Liver (tissue), 9 donors: ENCODE measurements around the gene SYNC. TPM values are rescaled to one million over a fixed set of nuclear protein-coding genes. Genes with fewer than 3 reads are reported as not detected.

Source experiments
- DNase-seq: peaks from one replicate; pipeline ENCODE4 v3.0.0-alpha.2; 2017; ENCODE audit warnings: low spot score
- H3K27ac ChIP-seq, 2 donors: one replicate each; pipeline ENCODE4 v1.7.0; 2013; ENCODE audit warnings: inconsistent platforms in 2 of 2, low read length in 2 of 2, control low read depth in 1 of 2, low read depth in 1 of 2, mild to moderate bottlenecking in 1 of 2
- H3K27me3 ChIP-seq, 4 donors: one replicate each; pipeline versions ENCODE4 v1.6.1 to v1.7.0; 2013; ENCODE audit warnings: low read length in 3 of 4, inconsistent platforms in 1 of 4, mild to moderate bottlenecking in 1 of 4, moderate library complexity in 1 of 4; ENCODE audit not compliant: control insufficient read depth in 4 of 4, insufficient read depth in 4 of 4
- H3K36me3 ChIP-seq, 4 donors: one replicate each; pipeline versions ENCODE4 v1.6.1 to v1.7.0; 2013; ENCODE audit warnings: low read length in 3 of 4, mild to moderate bottlenecking in 3 of 4, low read depth in 1 of 4, moderate library complexity in 1 of 4; ENCODE audit not compliant: control insufficient read depth in 4 of 4, insufficient read depth in 3 of 4
- H3K4me1 ChIP-seq, 4 donors: one replicate each; pipeline versions ENCODE4 v1.6.1 to v1.7.0; 2013; ENCODE audit warnings: low read length in 3 of 4, mild to moderate bottlenecking in 3 of 4, moderate library complexity in 1 of 4; ENCODE audit not compliant: control insufficient read depth in 4 of 4, insufficient read depth in 4 of 4
- H3K4me3 ChIP-seq, 3 donors: one replicate each; pipeline versions ENCODE4 v1.6.1 to v1.7.0; 2013; ENCODE audit warnings: low read length in 3 of 3, control low read depth in 1 of 3, low read depth in 1 of 3, mild to moderate bottlenecking in 1 of 3
- H3K9ac ChIP-seq, 2 donors: one replicate each; pipeline ENCODE4 v1.7.0; 2013; ENCODE audit warnings: low read length in 2 of 2, mild to moderate bottlenecking in 2 of 2, moderate library complexity in 2 of 2, control low read depth in 1 of 2, low read depth in 1 of 2
- H3K9me3 ChIP-seq, 4 donors: one replicate each; pipeline versions ENCODE4 v1.6.1 to v1.7.0; 2013; ENCODE audit warnings: low read length in 3 of 4; ENCODE audit not compliant: control insufficient read depth in 4 of 4
- EGR1 ChIP-seq, 2 donors: IDR thresholded peaks; 2 replicates each; pipeline ENCODE4 v1.6.1; 2016 to 2018; ENCODE audit warnings: antibody characterized with exemption in 2 of 2, low read depth in 2 of 2
- FOXA1 ChIP-seq: IDR thresholded peaks from 2 replicates; pipeline ENCODE4 v1.6.1; 2016; ENCODE audit warnings: antibody characterized with exemption
- FOXA2 ChIP-seq: IDR thresholded peaks from 2 replicates; pipeline ENCODE4 v1.6.1; 2016; ENCODE audit warnings: antibody characterized with exemption
- GABPA ChIP-seq, 2 donors: IDR thresholded peaks in 1 of 2; conservative IDR thresholded peaks in 1 of 2; 2 replicates each; pipeline ENCODE4 v1.6.1; 2016; ENCODE audit warnings: antibody characterized with exemption in 2 of 2, mild to moderate bottlenecking in 1 of 2, moderate library complexity in 1 of 2
- HNF4A ChIP-seq, 2 donors: conservative IDR thresholded peaks; 2 replicates each; pipeline ENCODE4 v1.6.1; 2016; ENCODE audit warnings: antibody characterized with exemption in 2 of 2, mild to moderate bottlenecking in 2 of 2
- HNF4G ChIP-seq: IDR thresholded peaks from 2 replicates; pipeline ENCODE4 v1.6.1; 2016; ENCODE audit warnings: antibody characterized with exemption
- JUND ChIP-seq, 2 donors: IDR thresholded peaks; 2 replicates each; pipeline ENCODE4 v1.6.1; 2016; ENCODE audit warnings: antibody characterized with exemption in 2 of 2
- MAX ChIP-seq: IDR thresholded peaks from 2 replicates; pipeline ENCODE4 v1.6.1; 2016; ENCODE audit warnings: antibody characterized with exemption
- NR2F2 ChIP-seq: IDR thresholded peaks from 2 replicates; pipeline ENCODE4 v1.6.1; 2016; ENCODE audit warnings: antibody characterized with exemption
- RAD21 ChIP-seq, 2 donors: IDR thresholded peaks; 2 replicates each; pipeline ENCODE4 v1.6.1; 2016; ENCODE audit warnings: antibody characterized with exemption in 2 of 2, mild to moderate bottlenecking in 2 of 2
- REST ChIP-seq: IDR thresholded peaks from 2 replicates; pipeline ENCODE4 v1.6.1; 2016; ENCODE audit warnings: antibody characterized with exemption, mild to moderate bottlenecking
- RXRA ChIP-seq, 2 donors: IDR thresholded peaks; 2 replicates each; pipeline ENCODE4 v1.6.1; 2017 to 2018; ENCODE audit warnings: antibody characterized with exemption in 2 of 2, mild to moderate bottlenecking in 1 of 2
- SP1 ChIP-seq: IDR thresholded peaks from 2 replicates; pipeline ENCODE4 v1.6.1; 2018; ENCODE audit warnings: antibody characterized with exemption, mild to moderate bottlenecking
- TAF1 ChIP-seq: conservative IDR thresholded peaks from 2 replicates; pipeline ENCODE4 v1.6.1; 2016; ENCODE audit warnings: antibody characterized with exemption, mild to moderate bottlenecking
- YY1 ChIP-seq: IDR thresholded peaks from 2 replicates; pipeline ENCODE4 v1.6.1; 2016; ENCODE audit warnings: antibody characterized with exemption, mild to moderate bottlenecking
- WGBS: extraction: QIAGEN DNeasy Blood & Tissue Kit; methylation state at CpG from one replicate; pipeline ENCODE4 v1.1.7; 2013; 5-methylcytosine and 5-hydroxymethylcytosine counted together
- polyA plus RNA-seq, 2 donors: library from polyadenylated mRNA; stranded (reverse) in 1 of 2; unstranded in 1 of 2; fragments of 200-250 nt in 1 of 2; fragments of >200 nt in 1 of 2; fragmentation: Nextera tagmentation in 1 of 2; extraction: Ambion mirVana in 1 of 2; gene quantifications; one replicate each; pipeline versions ENCODE4 v1.2.1 to v1.2.3, GENCODE V29; 2013 to 2015
- total RNA-seq, 2 donors: library from RNA; depleted of rRNA; stranded (reverse); fragments of >200 nt; gene quantifications; one replicate each; pipeline ENCODE4 v1.2.3, GENCODE V29; 2014
- TF ChIP-seq, protein P1 (sequence below): IDR thresholded peaks from 2 replicates; pipeline ENCODE4 v1.6.1; 2016; ENCODE audit warnings: antibody characterized with exemption
- TF ChIP-seq, protein P2 (sequence below): IDR thresholded peaks from 2 replicates; pipeline ENCODE4 v1.6.1; 2016; ENCODE audit warnings: antibody characterized with exemption
- donor health status: healthy.
- donor health status: healthy.
- donor health status: healthy.
- donor health status: healthy.
- donor health status: healthy.

SYNC gene
- total and polyA plus RNA-seq, 4 donors, result 0.23 to 1.5 (median 0.31) TPM

GRCh38 chr1:32652244-32652962 lies 50.2 kb downstream of the SYNC start (continued):
- TF ChIP-seq, protein P1, sequence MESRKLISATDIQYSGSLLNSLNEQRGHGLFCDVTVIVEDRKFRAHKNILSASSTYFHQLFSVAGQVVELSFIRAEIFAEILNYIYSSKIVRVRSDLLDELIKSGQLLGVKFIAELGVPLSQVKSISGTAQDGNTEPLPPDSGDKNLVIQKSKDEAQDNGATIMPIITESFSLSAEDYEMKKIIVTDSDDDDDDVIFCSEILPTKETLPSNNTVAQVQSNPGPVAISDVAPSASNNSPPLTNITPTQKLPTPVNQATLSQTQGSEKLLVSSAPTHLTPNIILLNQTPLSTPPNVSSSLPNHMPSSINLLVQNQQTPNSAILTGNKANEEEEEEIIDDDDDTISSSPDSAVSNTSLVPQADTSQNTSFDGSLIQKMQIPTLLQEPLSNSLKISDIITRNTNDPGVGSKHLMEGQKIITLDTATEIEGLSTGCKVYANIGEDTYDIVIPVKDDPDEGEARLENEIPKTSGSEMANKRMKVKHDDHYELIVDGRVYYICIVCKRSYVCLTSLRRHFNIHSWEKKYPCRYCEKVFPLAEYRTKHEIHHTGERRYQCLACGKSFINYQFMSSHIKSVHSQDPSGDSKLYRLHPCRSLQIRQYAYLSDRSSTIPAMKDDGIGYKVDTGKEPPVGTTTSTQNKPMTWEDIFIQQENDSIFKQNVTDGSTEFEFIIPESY, result no peak
- TF ChIP-seq HNF4G, result no peak

DNA sequence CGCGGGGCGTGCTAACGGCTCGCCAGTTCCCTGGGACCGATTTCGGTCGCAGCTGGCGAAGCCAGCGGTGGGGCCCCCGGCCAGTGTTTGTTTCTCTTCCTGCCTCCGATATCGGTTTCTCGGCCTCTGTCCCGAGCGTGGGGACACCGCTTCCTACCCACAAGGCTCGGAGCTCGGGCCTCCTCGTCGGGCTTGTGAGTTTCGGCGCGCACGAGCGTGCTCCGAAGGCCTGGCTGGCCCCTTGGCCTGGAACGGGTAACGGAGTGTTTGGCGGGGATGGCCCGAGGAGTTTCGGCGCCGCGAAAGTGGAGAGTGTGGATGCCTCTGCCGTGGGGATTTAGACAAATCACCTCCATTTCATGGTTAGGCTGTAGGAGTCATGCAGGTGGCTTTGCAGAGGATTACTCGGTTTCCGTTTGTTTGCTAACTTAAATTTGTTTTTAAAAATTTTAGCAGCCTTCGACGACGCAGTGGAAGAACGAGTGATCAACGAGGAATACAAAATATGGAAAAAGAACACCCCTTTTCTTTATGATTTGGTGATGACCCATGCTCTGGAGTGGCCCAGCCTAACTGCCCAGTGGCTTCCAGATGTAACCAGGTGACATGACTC lies 51.0 kb downstream of the SYNC start:
- H3K9ac ChIP-seq, result peak overlapping the region; percentile 36 to 93
- no peaks in the 10 kb centered on the region for H3K27me3 ChIP-seq
- H3K4me3 ChIP-seq, result peak overlapping the region; percentile 73 to 95 (median 84)
- peak overlapping the region; percentile 99 to 100 for H3K27ac ChIP-seq
- 1% methylated on average over 43 of the region's 43 CpGs for WGBS
- DNase-seq, result no peak
- TF ChIP-seq YY1 (no peak), SP1 (no peak), RAD21 (IDR thresholded peaks at IDR 0.05) (no peak), HNF4G (no peak), JUND (IDR thresholded peaks at IDR 0.05) (no peak)
- TF ChIP-seq, protein P1, result no peak
- H3K36me3 ChIP-seq, result peaks cover 7 to 10% (median 8%) of the 10 kb centered on the region in 4 donors
- no peaks in the 10 kb centered on the region for H3K9me3 ChIP-seq
- H3K4me1 ChIP-seq, result peaks cover 4 to 25% (median 18%) of the 10 kb centered on the region in 4 donors

DNA sequence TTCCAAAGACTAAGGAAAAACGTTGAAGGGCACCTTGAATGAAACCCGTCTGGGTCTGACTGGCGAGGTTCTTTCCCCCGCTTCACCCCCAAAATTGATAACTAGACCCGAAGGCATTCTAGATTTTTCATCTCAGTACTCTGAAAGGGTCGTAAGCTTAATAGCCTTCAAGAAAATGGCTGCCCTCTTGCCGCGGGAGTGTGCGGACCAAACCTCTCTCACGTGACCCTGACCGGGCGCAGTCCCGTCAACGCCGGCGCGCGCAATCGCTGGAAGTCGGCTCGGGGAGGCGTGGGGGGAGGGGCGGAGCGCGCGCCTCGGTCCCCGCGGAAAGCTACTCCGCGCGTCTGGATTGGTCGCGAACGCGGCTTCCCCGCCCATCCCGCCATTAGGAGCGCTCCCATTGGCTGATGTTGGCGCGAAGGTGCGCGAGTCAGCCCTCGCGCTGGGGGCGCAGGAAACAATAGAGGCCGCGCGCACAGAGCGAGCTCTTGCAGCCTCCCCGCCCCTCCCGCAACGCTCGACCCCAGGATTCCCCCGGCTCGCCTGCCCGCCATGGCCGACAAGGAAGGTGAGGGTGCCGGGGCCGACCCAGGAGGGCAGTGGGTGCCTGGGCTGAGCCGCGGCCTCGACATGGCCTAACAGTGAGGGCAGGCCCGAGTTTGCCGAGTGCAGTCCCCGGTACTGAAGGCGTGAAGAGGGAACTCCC lies 51.7 kb downstream of the SYNC start, which contains the start of gene RBBP4:
TSS of gene RBBP4 (plus strand) at position 457 of the 709 bp plus-strand sequence. CDS start at position 556, 99 bp downstream.
- peak; percentile 98 for DNase-seq
- Histone ChIP-seq H3K9me3 (no peaks in the 10 kb centered on the region), H3K27me3 (no peaks in the 10 kb centered on the region), H3K27ac (peak within 1 kb of the TSS; percentile 99 to 100), H3K4me3 (peak within 1 kb of the TSS; percentile 84 to 100 (median 84)), H3K4me1 (peaks cover 4 to 25% (median 18%) of the 10 kb centered on the region in 4 donors), H3K36me3 (peaks cover 4 to 8% (median 8%) of the 10 kb centered on the region in 4 donors), H3K9ac (peak within 1 kb of the TSS; percentile 94 to 95)
- WGBS, result under 1% methylated on average over 67 of the region's 67 CpGs
- TF ChIP-seq, protein P2, sequence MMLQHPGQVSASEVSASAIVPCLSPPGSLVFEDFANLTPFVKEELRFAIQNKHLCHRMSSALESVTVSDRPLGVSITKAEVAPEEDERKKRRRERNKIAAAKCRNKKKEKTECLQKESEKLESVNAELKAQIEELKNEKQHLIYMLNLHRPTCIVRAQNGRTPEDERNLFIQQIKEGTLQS, result no peak
- TF ChIP-seq TAF1, result no peak
- TF ChIP-seq REST, result peak; percentile 61
- TF ChIP-seq SP1, result peak; percentile 35
- TF ChIP-seq FOXA2, result no peak
- TF ChIP-seq NR2F2, result no peak
- TF ChIP-seq GABPA (IDR thresholded peaks at IDR 0.05 in 1 of 2, conservative IDR thresholded peaks at IDR 0.05 in 1 of 2), result peak in 1 of 2 donors; percentile 82
- no peak for TF ChIP-seq RAD21 (IDR thresholded peaks at IDR 0.05)
- TF ChIP-seq, protein P1, result peak; percentile 96
- no peak for TF ChIP-seq HNF4G
- no peak for TF ChIP-seq EGR1 (IDR thresholded peaks at IDR 0.05; ENCODE audit: low read depth in 2 of 2)
- peak; percentile 99 for TF ChIP-seq YY1
- TF ChIP-seq FOXA1, result no peak
- no peak for TF ChIP-seq RXRA (IDR thresholded peaks at IDR 0.05)
- no peak for TF ChIP-seq HNF4A (conservative IDR thresholded peaks at IDR 0.05)
- TF ChIP-seq MAX, result peak; percentile 87
